HepG2 (cell line): ENCODE measurements around the gene SP1. TPM values are rescaled to one million over a fixed set of nuclear protein-coding genes. Genes with fewer than 3 reads are reported as not detected.
"Not testable (repeated sequence)": the region's sequence is repeated elsewhere in the genome, so short reads cannot be mapped to it uniquely, and the experiment has no call there.

Experiments used
- ATAC-seq: fragments of 200-7000 bp; cut with Tn5 transposase; 3 replicates; pipeline ENCODE4 v1.9.1; 2020; ENCODE audit warnings: mild to moderate bottlenecking, moderate library complexity
- BruUV-seq: library from RNA; stranded (reverse); fragments of 400-500 nt; replicated peaks from 2 replicates; lab custom pipeline; 2021; lab: Mats Ljungman, UMichigan
- CTCF ChIA-PET: fragments of 300-600 bp; formaldehyde crosslinking; extraction: SDS; loops from one replicate; lab custom pipeline; 2021; ENCODE audit warnings: low total read pairs, inconsistent platforms, low intra/inter-chr PET ratio; lab: Yijun Ruan, JAX
- POLR2A ChIA-PET: fragments of 350-600 bp; sonication (Branson Sonifier 250); formaldehyde crosslinking; loops from one replicate; lab custom pipeline; 2020; ENCODE audit warnings: antibody characterized with exemption, inconsistent platforms; lab: Yijun Ruan, JAX
- DNase-seq: peaks from one replicate; pipeline ENCODE4 v3.0.0-alpha.2; 2015; ENCODE audit warnings: low spot score
- FAIRE-seq: peaks from 3 replicates; lab custom pipeline; 2011; peaks lifted over from hg19 to GRCh38; lab: Jason Lieb, UNC
- H2AFZ ChIP-seq: one replicate; pipeline ENCODE4 v1.6.1; 2011; ENCODE audit warnings: low read length, inconsistent platforms
- H3K27ac ChIP-seq: fragments of 300-600 bp; 3 replicates; pipeline ENCODE4 v1.8.0; 2011; ENCODE audit warnings: mixed run types, mild to moderate bottlenecking, mixed read lengths, low read length, inconsistent platforms; ENCODE audit not compliant: insufficient read depth; ENCODE audit errors: extremely low read length
- H3K27me3 ChIP-seq, 2 experiments: fragments of 200-600 bp in 1 of 2; 2 replicates in 1 of 2; 3 replicates in 1 of 2; pipeline versions ENCODE4 v1.6.0 to v1.8.0; 2011; ENCODE audit warnings: low read length in 2 of 2, mild to moderate bottlenecking in 2 of 2, moderate library complexity in 2 of 2, inconsistent platforms in 1 of 2; ENCODE audit not compliant: insufficient read depth in 2 of 2, control insufficient read depth in 1 of 2
- H3K36me3 ChIP-seq, 2 experiments: fragments of 200-600 bp in 1 of 2; replicated peaks in 1 of 2; 2 replicates in 1 of 2; 3 replicates in 1 of 2; pipeline versions ENCODE4 v1.5.1 to v1.8.0; 2011; ENCODE audit warnings: low read length in 2 of 2, inconsistent platforms in 1 of 2; ENCODE audit not compliant: insufficient read depth in 2 of 2, control insufficient read depth in 1 of 2
- H3K4me1 ChIP-seq: 2 replicates; pipeline ENCODE4 v1.5.1; 2012; ENCODE audit warnings: low read length, inconsistent platforms; ENCODE audit not compliant: insufficient read depth
- H3K4me2 ChIP-seq: 2 replicates; pipeline ENCODE4 v1.6.0; 2011; ENCODE audit warnings: low read depth, low read length, inconsistent platforms
- H3K4me3 ChIP-seq, 3 experiments: fragments of 200-600 bp in 1 of 3; sonication (generic), shearing (Covaris generic) in 1 of 3; replicated peaks in 1 of 3; 2 replicates each; pipeline ENCODE4 v1.5.1; 2011 to 2016; ENCODE audit warnings: low read length in 3 of 3, inconsistent platforms in 2 of 3, low read depth in 2 of 3, mild to moderate bottlenecking in 2 of 3, control low read depth in 1 of 3, mixed read lengths in 1 of 3; ENCODE audit not compliant: insufficient read depth in 1 of 3
- H3K79me2 ChIP-seq: one replicate; pipeline ENCODE4 v1.6.1; 2011; ENCODE audit warnings: low read length, inconsistent platforms; ENCODE audit not compliant: insufficient read depth
- H3K9ac ChIP-seq: 2 replicates; pipeline ENCODE4 v1.6.0; 2011; ENCODE audit warnings: mild to moderate bottlenecking, low read depth, low read length, inconsistent platforms; ENCODE audit not compliant: insufficient read depth
- H3K9me3 ChIP-seq: 2 replicates; pipeline ENCODE4 v1.5.1; 2012; ENCODE audit warnings: mild to moderate bottlenecking, low read length
- H4K20me1 ChIP-seq: 2 replicates; pipeline ENCODE4 v1.6.0; 2011; ENCODE audit warnings: inconsistent platforms, mild to moderate bottlenecking, low read length, moderate library complexity; ENCODE audit not compliant: insufficient read depth
- WGBS: methylation state at CpG from one replicate; pipeline ENCODE4 v1.1.6; 2017; ENCODE audit warnings: low lambda C conversion rate; 5-methylcytosine and 5-hydroxymethylcytosine counted together
- in situ Hi-C: cut with HindIII; loops from 2 replicates; pipeline ENCODE4 v1.10.0; 2017; ENCODE audit warnings: low pct_unique_long_range_greater_than_20kb; ENCODE audit not compliant: extremely low pct_ligation_motif_present
- intact Hi-C: fragments of 100-400 bp; cut with micrococcal nuclease; formaldehyde crosslinking; loops from one replicate; pipeline ENCODE4 v1.10.0; 2022; ENCODE audit not compliant: unreplicated experiment
- polyA plus RNA-seq, 8 experiments: library from polyadenylated mRNA; depleted of rRNA in 3 of 8; stranded (reverse) in 7 of 8; unstranded in 1 of 8; fragments of >200 nt; fragmentation: Illumina TruSeq in 4 of 8; extraction: Trizol in 4 of 8; gene quantifications; 2 replicates each; pipeline versions ENCODE4 v1.2.1 to v1.2.3, GENCODE V29; 2011 to 2016; ENCODE audit warnings: low read depth in 4 of 8, missing spikeins in 1 of 8, mixed read lengths in 1 of 8; ENCODE audit not compliant: insufficient read depth in 1 of 8
- total RNA-seq, 5 experiments: library from RNA; depleted of rRNA; stranded (reverse); fragments of >200 nt; fragmentation: Illumina TruSeq; extraction: Trizol; gene quantifications; 2 replicates each; pipeline ENCODE4 v1.2.3, GENCODE V29; 2016; ENCODE audit warnings: low read depth in 1 of 5
- TF ChIP-seq, protein P1 (sequence below): IDR thresholded peaks from 2 replicates; pipeline ENCODE4 v1.6.1; 2016; ENCODE audit warnings: mild to moderate bottlenecking

The SP1 gene
- total and polyA plus RNA-seq, 2 of the 13 experiments (the other 11 are each of a cell fraction or from before 2014, with no cell fraction given), result 26.5 to 27.5 TPM

- BruUV-seq, DNase-seq, H3K27me3 ChIP-seq, H4K20me1 ChIP-seq, intact Hi-C loops, H2AFZ ChIP-seq, FAIRE-seq, H3K4me2 ChIP-seq, CTCF ChIA-PET, POLR2A ChIA-PET, in situ Hi-C loops, H3K27ac ChIP-seq, H3K9me3 ChIP-seq, H3K9ac ChIP-seq, ATAC-seq, H3K4me3 ChIP-seq: not testable (repeated sequence)
- Histone ChIP-seq H3K79me2 (peaks cover 15% of the 10 kb centered on the region), H3K4me1 (peaks cover 45% of the 10 kb centered on the region), H3K36me3 (peaks cover 1 to 16% of the 10 kb centered on the region in 2 experiments; a peak in 4 of 5 replicates)
- WGBS, result 98% methylated on average over 11 of the region's 11 CpGs
Measured at GRCh38 chr12:53444593-53445325, 64.8 kb downstream of the SP1 start.

DNA sequence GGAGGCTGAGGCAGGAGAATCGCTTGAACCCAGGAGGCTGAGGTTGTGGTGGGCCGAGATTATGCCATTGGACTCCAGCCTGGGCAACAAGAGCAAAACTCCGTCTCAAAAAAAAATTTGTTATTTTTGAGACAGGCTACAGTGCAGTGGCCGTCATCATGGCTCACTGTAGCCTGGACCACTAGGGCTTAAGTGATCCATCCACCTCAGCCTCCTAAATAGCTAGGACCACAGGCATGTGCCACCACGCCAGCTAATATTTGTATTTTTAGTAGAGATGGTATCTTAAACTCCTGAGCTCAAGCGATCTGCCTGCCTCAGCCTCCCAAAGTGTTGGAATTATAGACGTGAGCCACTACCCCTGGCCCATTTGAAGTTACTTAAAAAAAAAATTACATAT is 71.0 kb downstream of the SP1 start:
- Histone ChIP-seq H3K4me3 (no peak overlapping the region), H3K27ac (no peak overlapping the region), H3K79me2 (peaks cover 35% of the 10 kb centered on the region), H4K20me1 (peaks cover 33% of the 10 kb centered on the region), H3K27me3 (no peaks in the 10 kb centered on the region), H3K9me3 (no peaks in the 10 kb centered on the region), H3K4me1 (peaks cover 29% of the 10 kb centered on the region), H3K4me2 (no peak overlapping the region), H3K36me3 (peaks cover 12 to 23% of the 10 kb centered on the region in 2 experiments), H3K9ac (no peak overlapping the region), H2AFZ (no peak overlapping the region)
- DNase-seq, result no peak
- intact Hi-C loops (no loop called here), in situ Hi-C loops (no loop called here)
- TF ChIP-seq, protein P1, sequence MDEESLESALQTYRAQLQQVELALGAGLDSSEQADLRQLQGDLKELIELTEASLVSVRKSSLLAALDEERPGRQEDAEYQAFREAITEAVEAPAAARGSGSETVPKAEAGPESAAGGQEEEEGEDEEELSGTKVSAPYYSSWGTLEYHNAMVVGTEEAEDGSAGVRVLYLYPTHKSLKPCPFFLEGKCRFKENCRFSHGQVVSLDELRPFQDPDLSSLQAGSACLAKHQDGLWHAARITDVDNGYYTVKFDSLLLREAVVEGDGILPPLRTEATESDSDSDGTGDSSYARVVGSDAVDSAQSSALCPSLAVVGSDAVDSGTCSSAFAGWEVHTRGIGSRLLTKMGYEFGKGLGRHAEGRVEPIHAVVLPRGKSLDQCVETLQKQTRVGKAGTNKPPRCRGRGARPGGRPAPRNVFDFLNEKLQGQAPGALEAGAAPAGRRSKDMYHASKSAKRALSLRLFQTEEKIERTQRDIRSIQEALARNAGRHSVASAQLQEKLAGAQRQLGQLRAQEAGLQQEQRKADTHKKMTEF, result no peak
- ChIA-PET POLR2A (interaction anchor here (0.6 to 2.3 kb wide), 3 partner anchors 10 to 50 kb away, joined by 3 to 16 read pairs (median 9); partner anchors contain the start of genes PRR13 and TARBP2), CTCF (interaction anchor here (1.2 kb wide), 1 partner anchor 98 kb away, joined by 4 read pairs; no protein-coding TSS in a partner anchor)
- 98% methylated on average over 7 of the region's 7 CpGs for WGBS
- no TSS peak for BruUV-seq
- ATAC-seq, result no peak
- no peak for FAIRE-seq
